Stimulated activated CD4-positive, alpha-beta T cell treated with anti-CD3 and anti-CD28 coated beads, Interleukin-15, amount 100 ng/mL, for 24 hours (primary cell): ENCODE data around the gene SCN8A.
"Not testable (repeated sequence)": the region's sequence is repeated elsewhere in the genome, so short reads cannot be mapped to it uniquely, and the experiment has no call there.

Source experiments
- DNase-seq: peaks from one replicate; pipeline ENCODE4 v3.0.0-alpha.2; 2020

SCN8A gene

GRCh38 chr12:51591016-51591901 lies at the start of gene SCN8A:
SCN8A (plus strand) TSS chr12:51591233; CDS start chr12:51662818, 71,585 bp downstream.
- peak; percentile 71 for DNase-seq

- no peak for DNase-seq
These were observed 44.9 kb upstream of the SCN8A start for GRCh38 chr12:51546097-51546496.

- no peak for DNase-seq
These were observed 43.4 kb upstream of the SCN8A start for GRCh38 chr12:51547606-51548005.

- DNase-seq: no peak
These were observed 42.8 kb upstream of the SCN8A start for GRCh38 chr12:51548241-51548640.

GRCh38 chr12:51549637-51550036 lies 41.4 kb upstream of the SCN8A start:
- no peak for DNase-seq

- DNase-seq: not testable (repeated sequence)
These were observed 22.6 kb upstream of the SCN8A start for GRCh38 chr12:51568271-51569032.

GRCh38 chr12:51579321-51579850 lies 11.6 kb upstream of the SCN8A start:
- no peak for DNase-seq

GRCh38 chr12:51589060-51589459 lies 2.0 kb upstream of the SCN8A start:
- no peak for DNase-seq

GRCh38 chr12:51589557-51590176 lies 1.4 kb upstream of the SCN8A start:
- DNase-seq: no peak

- peak; percentile 85 for DNase-seq
These were observed 552 bp upstream of the SCN8A start for GRCh38 chr12:51590347-51591015.

- no peak for DNase-seq
These were observed 1.1 kb downstream of the SCN8A start for GRCh38 chr12:51592034-51592705.

GRCh38 chr12:51593021-51593420 lies 2.0 kb downstream of the SCN8A start:
- no peak for DNase-seq

GRCh38 chr12:51593539-51593938 lies 2.5 kb downstream of the SCN8A start:
- peak; percentile 32 for DNase-seq

- no peak for DNase-seq
These were observed 7.1 kb downstream of the SCN8A start for GRCh38 chr12:51598156-51598555.

- DNase-seq: no peak
These were observed 9.7 kb downstream of the SCN8A start for GRCh38 chr12:51600721-51601120.

GRCh38 chr12:51601241-51601640 lies 10.2 kb downstream of the SCN8A start:
- DNase-seq: no peak

GRCh38 chr12:51605896-51606295 lies 14.9 kb downstream of the SCN8A start:
- not testable (repeated sequence) for DNase-seq

GRCh38 chr12:51607197-51607596 lies 16.2 kb downstream of the SCN8A start:
- not testable (repeated sequence) for DNase-seq

- no peak for DNase-seq
These were observed 29.4 kb downstream of the SCN8A start for GRCh38 chr12:51620448-51620847.

- no peak for DNase-seq
These were observed 30.3 kb downstream of the SCN8A start for GRCh38 chr12:51621156-51621922.

GRCh38 chr12:51622564-51622963 lies 31.5 kb downstream of the SCN8A start:
- DNase-seq: no peak
